Ovary (tissue), 9 donors: ENCODE measurements around the gene DOCK1. TPM values are rescaled to one million over a fixed set of nuclear protein-coding genes. Genes with fewer than 3 reads are reported as not detected.

Experiments used
- DNase-seq, 5 donors: peaks; one replicate each; pipeline ENCODE4 v3.0.0-alpha.2; 2019 to 2020
- H3K27ac ChIP-seq, 2 donors: fragments of 200-600 bp; one replicate each; pipeline versions ENCODE4 v1.5.1 to v1.8.0; 2019 to 2022
- H3K27me3 ChIP-seq: fragments of 200-600 bp; one replicate; pipeline ENCODE4 v1.8.0; 2022
- H3K36me3 ChIP-seq: fragments of 200-600 bp; sonication (generic); one replicate; pipeline ENCODE4 v1.5.1; 2019
- H3K4me1 ChIP-seq: one replicate; pipeline ENCODE4 v1.8.1; 2013; ENCODE audit warnings: mild to moderate bottlenecking, moderate library complexity; ENCODE audit not compliant: insufficient read depth
- H3K4me3 ChIP-seq: fragments of 200-600 bp; sonication (generic); one replicate; pipeline ENCODE4 v1.5.1; 2017
- H3K9me3 ChIP-seq, 2 donors: fragments of 200-600 bp in 1 of 2; sonication (generic) in 1 of 2; one replicate each; pipeline versions ENCODE4 v1.5.1 to v1.8.1; 2013 to 2019; ENCODE audit warnings: mild to moderate bottlenecking in 1 of 2, moderate library complexity in 1 of 2
- EP300 ChIP-seq: sonication (generic); formaldehyde crosslinking; IDR thresholded peaks from one replicate; pipeline ENCODE4 v1.6.1; 2017; ENCODE audit warnings: antibody characterized with exemption
- POLR2A ChIP-seq: fragments of 450-650 bp; IDR thresholded peaks from one replicate; pipeline ENCODE4 v1.6.1; 2017; ENCODE audit warnings: antibody characterized with exemption, mild to moderate bottlenecking, moderate library complexity
- WGBS, 3 donors: extraction: QIAGEN DNeasy Blood & Tissue Kit in 1 of 3; methylation state at CpG; one replicate each; pipeline versions ENCODE4 v1.1.5 to v1.1.7; 2013 to 2017; 5-methylcytosine and 5-hydroxymethylcytosine counted together
- intact Hi-C, 4 donors: fragments of 100-400 bp; cut with DNase I; formaldehyde crosslinking; loops; one replicate each; pipeline versions ENCODE4 v1.11.0 to v1.15.1; 2022 to 2023
- polyA plus RNA-seq, 2 donors: library from polyadenylated mRNA; stranded (reverse); fragments of 200-250 nt in 1 of 2; fragments of 350-450 nt in 1 of 2; fragmentation: Illumina TruSeq in 1 of 2; extraction: RNeasy Lipid Tissue Mini Kit (QIAGEN cat#74804) in 1 of 2; gene quantifications; one replicate each; pipeline ENCODE4 v1.2.3, GENCODE V29; 2013 to 2014
- total RNA-seq, 7 donors: library from RNA; depleted of rRNA in 2 of 7; stranded (reverse); fragments of >200 nt in 2 of 7; fragmentation: NEBNext Ultra II Directional in 3 of 7; extraction: Animal tissue kit (Norgen Biotek cat#: 25700) in 3 of 7; gene quantifications; one replicate each; pipeline versions ENCODE4 v1.1.0 to v1.2.4, GENCODE V29; 2016 to 2023
- TF ChIP-seq, protein P1 (sequence below), 3 donors: fragments of 450-650 bp in 2 of 3; fragments of 200-600 bp in 1 of 3; IDR thresholded peaks; one replicate each; pipeline versions ENCODE4 v1.5.1 to v1.8.0; 2016 to 2022; ENCODE audit warnings: antibody characterized with exemption in 3 of 3, mild to moderate bottlenecking in 1 of 3
- donor health status: DM: no; HTN: no; CAD: no; lungs with moderate emphysema.
- donor health status: DM: no; HTN: no; CAD: no.
- donor health status: Bipolar disorder and iron deficiency.
- donor health status: DM: yes; HTN: yes; CAD: no.
- donor health status: DM: no; HTN: no; CAD: no.
- donor health status: DM: yes; HTN: yes; CAD: no.

The DOCK1 gene
- total and polyA plus RNA-seq, 9 donors = 24.7 to 68.3 (median 51.1) TPM

- 84 to 91% (median 87%) methylated on average over 2 of the region's 2 CpGs for WGBS, 3 donors
- no peaks in the 10 kb centered on the region for H3K36me3 ChIP-seq
- H3K27ac ChIP-seq = no peak overlapping the region
- TF ChIP-seq, protein P1, sequence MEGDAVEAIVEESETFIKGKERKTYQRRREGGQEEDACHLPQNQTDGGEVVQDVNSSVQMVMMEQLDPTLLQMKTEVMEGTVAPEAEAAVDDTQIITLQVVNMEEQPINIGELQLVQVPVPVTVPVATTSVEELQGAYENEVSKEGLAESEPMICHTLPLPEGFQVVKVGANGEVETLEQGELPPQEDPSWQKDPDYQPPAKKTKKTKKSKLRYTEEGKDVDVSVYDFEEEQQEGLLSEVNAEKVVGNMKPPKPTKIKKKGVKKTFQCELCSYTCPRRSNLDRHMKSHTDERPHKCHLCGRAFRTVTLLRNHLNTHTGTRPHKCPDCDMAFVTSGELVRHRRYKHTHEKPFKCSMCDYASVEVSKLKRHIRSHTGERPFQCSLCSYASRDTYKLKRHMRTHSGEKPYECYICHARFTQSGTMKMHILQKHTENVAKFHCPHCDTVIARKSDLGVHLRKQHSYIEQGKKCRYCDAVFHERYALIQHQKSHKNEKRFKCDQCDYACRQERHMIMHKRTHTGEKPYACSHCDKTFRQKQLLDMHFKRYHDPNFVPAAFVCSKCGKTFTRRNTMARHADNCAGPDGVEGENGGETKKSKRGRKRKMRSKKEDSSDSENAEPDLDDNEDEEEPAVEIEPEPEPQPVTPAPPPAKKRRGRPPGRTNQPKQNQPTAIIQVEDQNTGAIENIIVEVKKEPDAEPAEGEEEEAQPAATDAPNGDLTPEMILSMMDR (IDR thresholded peaks at IDR 0.05) = no peak
- TF ChIP-seq EP300 (no peak), POLR2A (no peak)
- no peaks in the 10 kb centered on the region for H3K9me3 ChIP-seq
- H3K4me1 ChIP-seq = no peaks in the 10 kb centered on the region
- no peak for DNase-seq
- H3K4me3 ChIP-seq = no peak overlapping the region
- no peaks in the 10 kb centered on the region for H3K27me3 ChIP-seq
- intact Hi-C loops = no loop called here
Measured at GRCh38 chr10:127207081-127207480, 301.9 kb downstream of the DOCK1 start.

DNA sequence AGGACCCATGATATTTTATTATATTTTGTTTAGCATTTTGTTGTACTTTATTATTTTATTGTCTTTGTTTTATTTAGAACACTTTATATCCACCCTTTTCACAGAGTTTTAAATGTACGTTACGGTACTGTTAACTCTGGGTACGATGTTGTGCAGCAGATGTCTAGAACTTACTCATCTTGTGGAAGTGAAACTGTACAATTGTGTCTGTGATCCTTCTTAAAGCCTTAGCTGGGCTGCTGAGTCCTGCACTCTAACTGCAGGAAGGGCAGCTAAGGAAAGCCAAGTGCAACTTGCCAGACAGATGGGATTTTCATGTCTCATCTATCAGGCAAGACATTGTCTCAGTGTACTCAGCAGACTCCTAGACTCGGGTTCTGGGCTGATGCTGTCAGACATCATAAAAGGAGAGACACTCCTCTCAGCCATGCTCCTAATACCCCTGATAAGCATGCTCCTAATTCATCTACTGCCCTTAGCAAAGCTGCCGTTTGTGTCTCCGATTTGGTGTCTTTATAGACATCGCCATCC, 305.8 kb downstream of the DOCK1 start:
- H3K4me1 ChIP-seq = no peaks in the 10 kb centered on the region
- 83 to 92% (median 87%) methylated on average over 7 of the region's 7 CpGs for WGBS, 3 donors
- DNase-seq = no peak
- H3K36me3 ChIP-seq = no peaks in the 10 kb centered on the region
- intact Hi-C loops = no loop called here
- H3K27me3 ChIP-seq = no peaks in the 10 kb centered on the region
- H3K27ac ChIP-seq = no peak overlapping the region
- H3K4me3 ChIP-seq = no peak overlapping the region
- H3K9me3 ChIP-seq = no peaks in the 10 kb centered on the region
- TF ChIP-seq, protein P1 (IDR thresholded peaks at IDR 0.05) = no peak
- TF ChIP-seq EP300 (no peak), POLR2A (no peak)

- H3K4me3 ChIP-seq = no peak overlapping the region
- H3K27ac ChIP-seq = no peak overlapping the region
- no peaks in the 10 kb centered on the region for H3K36me3 ChIP-seq
- intact Hi-C loops = no loop called here
- DNase-seq = no peak
- TF ChIP-seq, protein P1 (IDR thresholded peaks at IDR 0.05) = no peak
- TF ChIP-seq EP300 (no peak), POLR2A (no peak)
- H3K9me3 ChIP-seq = no peaks in the 10 kb centered on the region
- H3K4me1 ChIP-seq = no peaks in the 10 kb centered on the region
- no peaks in the 10 kb centered on the region for H3K27me3 ChIP-seq
- WGBS, 3 donors = 54 to 68% (median 61%) methylated on average over 4 of the region's 4 CpGs
Measured at GRCh38 chr10:127215866-127216265, 310.6 kb downstream of the DOCK1 start.

- no peaks in the 10 kb centered on the region for H3K27me3 ChIP-seq
- H3K4me1 ChIP-seq = no peaks in the 10 kb centered on the region
- DNase-seq = no peak
- H3K4me3 ChIP-seq = no peak overlapping the region
- H3K36me3 ChIP-seq = no peaks in the 10 kb centered on the region
- TF ChIP-seq, protein P1 (IDR thresholded peaks at IDR 0.05) = no peak
- TF ChIP-seq POLR2A = no peak
- no peak for TF ChIP-seq EP300
- no peak overlapping the region for H3K27ac ChIP-seq
- 90 to 96% (median 91%) methylated on average over 5 of the region's 5 CpGs for WGBS, 3 donors
- H3K9me3 ChIP-seq = no peaks in the 10 kb centered on the region
- intact Hi-C loops = no loop called here
Measured at GRCh38 chr10:127216274-127216673, 311.0 kb downstream of the DOCK1 start.
